DND-41 (cell line): ENCODE results near the gene DCAF11.

Experiments used
- CTCF ChIP-seq: IDR thresholded peaks from 2 replicates; pipeline ENCODE4 v1.5.1; 2012; ENCODE audit warnings: borderline replicate concordance, low read length, moderate library complexity, mild to moderate bottlenecking; ENCODE audit not compliant: poor library complexity, severe bottlenecking; ENCODE audit errors: extremely low read depth
- EZH2 ChIP-seq: IDR thresholded peaks from 3 replicates; pipeline ENCODE4 v1.6.1; 2012; ENCODE audit warnings: borderline replicate concordance, low read depth, mild to moderate bottlenecking, moderate library complexity, low read length, inconsistent platforms; ENCODE audit not compliant: severe bottlenecking

GRCh38 chr14:24131549-24131966 is 17.0 kb downstream of the DCAF11 start:
- TF ChIP-seq CTCF: no peak
- no peak for TF ChIP-seq EZH2
